Chondrocyte (in vitro differentiated cells): ENCODE measurements around the gene GIMAP5. TPM values are rescaled to one million over a fixed set of nuclear protein-coding genes. Genes with fewer than 3 reads are reported as not detected.

ENCODE experiments used
- DNase-seq: peaks from one replicate; pipeline ENCODE4 v3.0.0; 2021; ENCODE audit warnings: mixed read lengths, low spot score
- H3K27ac Mint-ChIP-seq: one replicate; pipeline ENCODE4 v1.8.0; 2021; ENCODE audit warnings: mild to moderate bottlenecking, moderate library complexity, mixed read lengths; ENCODE audit not compliant: unreplicated experiment
- H3K27me3 Mint-ChIP-seq: 2 replicates; pipeline ENCODE4 v1.8.0; 2021; ENCODE audit warnings: low read depth, mixed read lengths
- H3K36me3 Mint-ChIP-seq: 2 replicates; pipeline ENCODE4 v1.8.0; 2021; ENCODE audit warnings: low read depth, mixed read lengths
- H3K4me1 Mint-ChIP-seq: 2 replicates; pipeline ENCODE4 v1.8.0; 2021; ENCODE audit warnings: low read depth, mild to moderate bottlenecking, mixed read lengths
- H3K4me3 Mint-ChIP-seq: one replicate; pipeline ENCODE4 v1.8.0; 2021; ENCODE audit warnings: mild to moderate bottlenecking, moderate library complexity, mixed read lengths; ENCODE audit not compliant: unreplicated experiment
- H3K9me3 Mint-ChIP-seq: 2 replicates; pipeline ENCODE4 v1.8.0; 2021; ENCODE audit warnings: low read depth, mixed read lengths
- CTCF ChIP-seq: fragments of 200-600 bp; sonication (generic); IDR thresholded peaks from 2 replicates; pipeline ENCODE4 v1.5.0; 2021; ENCODE audit warnings: antibody characterized with exemption, mild to moderate bottlenecking, moderate library complexity
- total RNA-seq: library from RNA; stranded (reverse); gene quantifications from 3 replicates; pipeline ENCODE4 v1.2.1, GENCODE V29; 2021

GIMAP5 gene
- total RNA-seq, 1 donor from 2014 or later = not detected

- DNase-seq = no peak
- Mint-ChIP-seq H3K4me1 (peaks cover 3% of the 10 kb centered on the region), H3K4me3 (no peak overlapping the region), H3K27me3 (peaks cover 31% of the 10 kb centered on the region), H3K27ac (no peak overlapping the region), H3K9me3 (peaks cover 5% of the 10 kb centered on the region), H3K36me3 (peaks cover 2% of the 10 kb centered on the region)
- TF ChIP-seq CTCF = peak; percentile 89
Measured at GRCh38 chr7:150778738-150779301, 41.6 kb downstream of the GIMAP5 start.

GRCh38 chr7:150780292-150780691 is 43.1 kb downstream of the GIMAP5 start:
- Mint-ChIP-seq H3K27me3 (peaks cover 38% of the 10 kb centered on the region), H3K36me3 (no peaks in the 10 kb centered on the region), H3K4me3 (no peak overlapping the region), H3K9me3 (no peaks in the 10 kb centered on the region), H3K4me1 (peaks cover 3% of the 10 kb centered on the region), H3K27ac (no peak overlapping the region)
- TF ChIP-seq CTCF = no peak
- no peak for DNase-seq

GRCh38 chr7:150781103-150781502 is 43.9 kb downstream of the GIMAP5 start:
- no peak overlapping the region for H3K27ac Mint-ChIP-seq
- DNase-seq = no peak
- H3K4me1 Mint-ChIP-seq = peaks cover 3% of the 10 kb centered on the region

GRCh38 chr7:150781961-150782360 is 44.7 kb downstream of the GIMAP5 start:
- no peak for TF ChIP-seq CTCF
- peaks cover 3% of the 10 kb centered on the region for H3K4me1 Mint-ChIP-seq
- H3K9me3 Mint-ChIP-seq = no peaks in the 10 kb centered on the region
- no peak overlapping the region for H3K4me3 Mint-ChIP-seq
- no peaks in the 10 kb centered on the region for H3K36me3 Mint-ChIP-seq
- DNase-seq = no peak
- H3K27ac Mint-ChIP-seq = no peak overlapping the region
- peaks cover 40% of the 10 kb centered on the region for H3K27me3 Mint-ChIP-seq

More at GRCh38 chr7:150781103-150781502, 43.9 kb downstream of the GIMAP5 start:
- Mint-ChIP-seq H3K9me3 (no peaks in the 10 kb centered on the region), H3K27me3 (peaks cover 41% of the 10 kb centered on the region), H3K36me3 (no peaks in the 10 kb centered on the region), H3K4me3 (no peak overlapping the region)
- no peak for TF ChIP-seq CTCF

- Mint-ChIP-seq H3K4me3 (no peak overlapping the region), H3K9me3 (no peaks in the 10 kb centered on the region), H3K27me3 (peaks cover 37% of the 10 kb centered on the region), H3K36me3 (no peaks in the 10 kb centered on the region), H3K4me1 (no peaks in the 10 kb centered on the region), H3K27ac (no peak overlapping the region)
- DNase-seq = no peak
- TF ChIP-seq CTCF = no peak
Measured at GRCh38 chr7:150784120-150784736, 47.0 kb downstream of the GIMAP5 start.
